Colon (tissue), 2 donors: ENCODE results near the gene ZNF507.

ENCODE experiments used
- FAIRE-seq: peaks from 2 replicates; lab custom pipeline; 2012; peaks lifted over from hg19 to GRCh38; lab: Jason Lieb, UNC
- donor health status: control.
- donor health status: control.

The ZNF507 gene

GRCh38 chr19:32345261-32346207 is at the start of gene ZNF507:
Gene ZNF507, plus strand, starts transcription at chr19:32345610. Its CDS starts 7,221 bp downstream, at chr19:32352831.
- FAIRE-seq: no peak

- no peak for FAIRE-seq
These were observed 48.7 kb upstream of the ZNF507 start for GRCh38 chr19:32296694-32297093.

- FAIRE-seq: no peak
These were observed 42.6 kb upstream of the ZNF507 start for GRCh38 chr19:32302778-32303177.

- FAIRE-seq: no peak
These were observed 42.2 kb upstream of the ZNF507 start for GRCh38 chr19:32303193-32303592.

DNA sequence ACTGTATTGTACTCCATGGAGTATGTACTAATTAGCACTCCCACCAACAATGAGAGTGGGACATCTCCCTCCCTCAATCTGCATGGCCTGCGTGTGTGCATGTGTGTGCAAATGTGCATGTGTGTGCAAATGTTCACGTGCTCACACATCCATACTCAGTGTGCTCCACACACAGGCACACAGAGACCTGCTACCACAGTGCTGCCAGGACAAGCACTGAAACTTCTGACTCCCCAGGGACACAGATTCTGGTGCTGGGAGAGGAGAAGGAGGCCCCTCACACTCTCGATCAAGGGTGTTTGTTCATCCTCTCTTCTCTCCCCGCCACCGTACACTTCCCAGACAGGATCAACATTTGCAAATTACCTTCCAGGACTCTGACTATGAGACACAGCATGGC is 37.8 kb upstream of the ZNF507 start:
- FAIRE-seq: no peak

DNA sequence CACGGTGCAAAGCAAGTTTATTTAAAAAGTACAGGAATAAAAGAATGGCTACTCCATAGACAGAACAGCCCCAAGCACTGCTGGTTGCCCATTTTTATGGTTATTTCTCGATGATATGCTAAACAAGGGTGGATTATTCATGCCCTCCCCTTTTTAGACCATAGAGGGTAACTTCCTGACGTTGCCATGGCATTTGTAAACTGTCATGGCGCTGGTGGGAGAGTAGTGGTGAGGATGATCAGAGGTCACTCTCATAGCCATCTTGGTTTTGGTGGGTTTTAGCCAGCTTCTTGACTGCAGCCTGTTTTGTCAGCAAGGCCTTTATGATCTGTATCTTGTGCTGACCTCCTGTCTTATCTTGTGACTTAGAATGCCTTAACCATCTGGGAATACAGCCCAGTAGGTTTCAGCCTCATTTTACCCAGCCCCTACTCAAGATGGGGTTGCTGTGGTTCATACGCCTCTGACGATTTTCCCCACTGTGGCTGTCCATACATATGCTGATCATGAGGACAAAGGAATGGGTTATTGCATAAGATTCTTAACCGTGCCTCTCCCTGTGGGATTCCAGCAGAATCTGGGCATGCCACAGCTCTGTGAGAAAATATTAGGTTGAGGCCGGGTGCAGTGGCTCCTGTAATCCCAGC is 36.9 kb upstream of the ZNF507 start:
- FAIRE-seq: no peak

DNA sequence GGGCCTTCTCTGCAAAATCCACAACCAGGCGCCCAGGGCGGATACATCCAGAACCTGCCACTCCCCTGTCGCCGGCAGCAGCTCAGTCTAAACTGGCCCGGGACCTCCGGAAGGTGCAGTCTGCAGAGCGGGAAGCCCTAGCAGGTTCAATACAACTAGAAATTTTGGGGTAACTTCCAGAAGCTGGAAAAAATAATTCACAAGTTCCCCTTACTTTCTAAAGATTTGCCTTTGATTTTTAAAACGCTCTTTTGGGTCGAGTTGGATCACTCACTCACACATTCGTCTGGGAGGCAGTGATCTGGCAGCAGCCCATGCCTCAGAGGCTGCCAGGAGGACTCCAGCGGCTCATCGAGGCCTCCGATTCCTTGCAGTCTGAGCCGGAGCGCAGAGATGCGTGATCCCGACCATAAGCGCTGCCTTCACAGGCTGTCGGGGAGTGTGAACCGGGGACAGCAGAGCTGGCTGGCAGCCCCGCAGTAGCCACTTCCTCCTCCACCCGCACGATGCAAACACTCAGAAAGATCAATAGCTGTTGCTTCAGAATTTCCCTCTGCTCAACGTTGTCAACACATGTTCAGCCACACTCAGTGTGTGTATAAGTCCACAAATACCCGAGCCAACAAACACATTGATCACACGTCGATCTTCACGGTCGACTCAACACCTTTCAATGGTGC is 35.6 kb upstream of the ZNF507 start:
- FAIRE-seq: no peak

DNA sequence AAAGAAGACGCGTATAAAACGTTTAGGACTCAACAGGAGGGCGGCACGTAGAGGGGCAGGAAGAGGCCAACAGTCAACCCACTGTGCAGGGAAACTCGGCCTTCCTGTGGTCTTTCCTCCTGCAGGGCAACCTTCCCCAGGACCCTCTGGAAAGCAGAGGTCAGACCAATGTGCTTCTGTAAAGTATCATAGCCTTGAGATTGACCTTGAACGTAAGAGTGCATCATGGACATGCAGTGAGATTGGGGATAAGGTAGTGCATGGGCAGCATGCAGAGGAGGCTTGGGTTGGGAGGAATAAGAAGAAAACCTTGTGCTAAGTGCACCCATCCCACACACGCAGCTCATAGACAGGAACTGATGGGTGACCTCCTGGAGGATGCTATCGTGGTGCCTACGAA is 34.0 kb upstream of the ZNF507 start:
- no peak for FAIRE-seq

DNA sequence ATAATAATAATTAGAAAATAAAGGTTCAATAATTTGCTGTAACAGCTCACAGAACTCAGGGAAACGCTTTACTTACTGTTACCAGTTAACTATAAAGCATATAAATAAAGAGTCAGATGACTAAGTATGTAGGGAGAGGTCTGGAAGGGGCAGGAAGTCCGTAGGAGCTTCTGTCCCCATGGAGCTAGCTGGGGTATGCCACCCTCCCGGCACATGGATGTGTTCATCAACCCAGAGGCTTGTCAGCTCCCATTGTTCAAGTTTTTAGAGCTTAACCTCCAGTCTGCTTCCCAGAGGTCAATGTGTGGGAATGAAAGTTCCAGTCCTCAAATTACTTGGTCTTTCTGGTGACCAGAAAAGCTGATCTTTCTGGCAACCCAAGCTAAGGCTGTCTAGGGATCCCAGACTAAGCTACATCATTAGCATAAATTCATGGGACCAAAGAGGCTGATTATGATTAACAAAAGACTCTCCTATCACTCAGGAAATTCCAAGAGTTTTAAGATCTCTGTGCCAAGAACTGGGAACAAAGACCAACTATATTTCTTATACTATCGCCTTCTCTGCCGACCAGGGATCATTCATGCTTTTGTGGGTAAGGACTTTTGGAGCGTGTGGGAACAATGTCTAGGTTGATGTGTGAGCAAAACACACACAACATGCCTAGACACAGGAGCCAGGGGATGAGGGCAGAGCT is 31.7 kb upstream of the ZNF507 start:
- no peak for FAIRE-seq

GRCh38 chr19:32316034-32316433 is 29.4 kb upstream of the ZNF507 start:
- no peak for FAIRE-seq

DNA sequence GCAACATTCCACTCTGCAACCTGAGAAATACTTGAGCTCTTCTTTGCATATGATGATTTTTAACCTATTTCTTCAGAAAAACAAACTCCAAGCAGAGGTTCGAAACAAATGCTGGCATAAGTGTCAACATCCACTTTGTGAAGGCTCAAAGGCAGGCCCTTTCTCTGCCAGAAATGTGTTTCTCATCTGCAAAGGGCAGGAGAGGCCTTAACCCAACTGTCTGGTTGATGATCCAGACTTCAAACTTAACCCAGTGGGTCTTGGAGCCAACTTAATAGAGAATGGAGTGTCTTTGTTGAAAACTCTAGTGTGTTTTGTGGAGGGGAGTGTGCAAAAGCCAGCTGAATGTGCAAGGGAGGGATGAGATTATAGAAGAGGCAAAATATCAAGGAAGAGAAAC is 28.3 kb upstream of the ZNF507 start:
- no peak for FAIRE-seq

DNA sequence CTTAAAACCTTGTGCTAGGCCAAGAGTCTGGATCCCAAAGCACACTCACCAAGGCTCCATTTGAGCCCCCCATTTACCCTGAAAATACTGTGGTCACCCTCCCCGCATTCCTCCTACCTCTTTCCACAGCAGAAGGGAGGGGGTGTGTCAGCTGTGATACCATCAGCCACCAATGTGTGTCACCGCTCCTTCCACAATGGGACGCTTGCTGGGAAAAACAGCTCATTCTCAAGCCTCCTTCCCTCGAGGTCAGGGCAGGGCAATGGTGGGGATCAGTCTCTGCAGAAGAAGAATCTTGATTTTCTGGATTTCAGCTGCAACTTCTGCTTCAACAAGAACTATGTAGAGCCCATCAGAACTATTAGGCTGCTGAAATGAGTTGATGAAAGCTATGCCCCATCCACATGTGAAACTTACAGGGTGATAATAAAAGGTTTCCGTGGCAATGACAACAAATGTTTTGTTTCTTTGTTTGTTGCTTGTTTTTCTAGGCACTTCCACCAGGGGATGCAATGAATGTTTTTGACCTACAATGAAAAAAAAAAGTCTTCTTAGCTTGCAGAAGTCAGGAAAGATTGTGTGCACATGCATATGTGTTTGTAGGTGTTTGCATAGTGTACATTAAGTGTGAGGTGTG is 26.4 kb upstream of the ZNF507 start:
- FAIRE-seq: no peak

- FAIRE-seq: no peak
These were observed 22.9 kb upstream of the ZNF507 start for GRCh38 chr19:32322541-32322940.

GRCh38 chr19:32324631-32325285 is 20.7 kb upstream of the ZNF507 start:
- FAIRE-seq: no peak

DNA sequence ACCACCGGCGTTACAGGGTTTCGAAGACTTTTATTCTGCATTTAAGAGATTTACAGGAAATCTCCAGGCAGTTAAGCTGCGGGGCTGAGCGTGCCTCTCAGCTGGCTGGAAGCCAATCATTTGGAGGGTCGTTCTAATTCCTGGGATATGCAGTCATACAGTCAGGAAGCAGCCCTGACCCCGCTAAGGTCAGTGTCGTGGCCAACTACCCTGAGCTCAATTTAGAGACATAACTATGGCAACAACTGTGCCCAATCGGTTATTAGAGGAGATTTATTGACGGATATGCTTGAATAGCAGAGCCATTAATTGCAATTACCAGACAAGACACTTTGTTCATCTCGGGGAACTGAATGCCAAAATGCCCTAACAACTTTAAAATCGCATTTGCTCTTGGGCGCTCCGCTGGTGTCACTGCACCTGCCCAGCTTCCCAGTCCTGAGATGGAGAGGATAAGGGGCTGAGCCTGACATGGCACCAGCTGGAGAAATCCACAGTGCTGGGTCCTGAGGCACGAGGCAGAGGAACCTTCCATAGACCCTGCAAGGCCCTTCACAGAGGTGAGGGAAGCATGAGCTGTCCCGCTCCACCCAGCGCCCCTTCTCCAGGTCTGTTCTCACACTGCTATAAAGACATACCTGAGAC is 15.1 kb upstream of the ZNF507 start:
- no peak for FAIRE-seq

DNA sequence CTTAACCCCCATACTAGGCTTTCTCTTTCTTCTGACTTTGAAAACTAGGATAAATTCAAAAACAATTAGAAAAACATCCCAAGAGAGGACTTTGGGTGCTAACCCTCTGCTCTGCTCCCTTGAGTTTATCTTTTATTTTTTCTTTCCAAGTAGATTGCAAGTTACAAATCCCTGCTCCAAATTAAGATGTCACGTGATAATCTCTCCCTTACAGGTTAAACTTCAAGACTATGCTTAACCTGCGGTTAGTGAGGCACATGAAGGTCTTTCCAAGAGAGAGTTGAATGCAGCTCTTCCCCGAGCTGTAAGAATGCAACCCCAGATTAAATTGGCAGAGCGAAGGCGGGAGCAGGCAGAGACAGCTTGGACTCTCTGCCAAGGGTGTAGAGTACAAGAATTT is 12.2 kb upstream of the ZNF507 start:
- FAIRE-seq: no peak

DNA sequence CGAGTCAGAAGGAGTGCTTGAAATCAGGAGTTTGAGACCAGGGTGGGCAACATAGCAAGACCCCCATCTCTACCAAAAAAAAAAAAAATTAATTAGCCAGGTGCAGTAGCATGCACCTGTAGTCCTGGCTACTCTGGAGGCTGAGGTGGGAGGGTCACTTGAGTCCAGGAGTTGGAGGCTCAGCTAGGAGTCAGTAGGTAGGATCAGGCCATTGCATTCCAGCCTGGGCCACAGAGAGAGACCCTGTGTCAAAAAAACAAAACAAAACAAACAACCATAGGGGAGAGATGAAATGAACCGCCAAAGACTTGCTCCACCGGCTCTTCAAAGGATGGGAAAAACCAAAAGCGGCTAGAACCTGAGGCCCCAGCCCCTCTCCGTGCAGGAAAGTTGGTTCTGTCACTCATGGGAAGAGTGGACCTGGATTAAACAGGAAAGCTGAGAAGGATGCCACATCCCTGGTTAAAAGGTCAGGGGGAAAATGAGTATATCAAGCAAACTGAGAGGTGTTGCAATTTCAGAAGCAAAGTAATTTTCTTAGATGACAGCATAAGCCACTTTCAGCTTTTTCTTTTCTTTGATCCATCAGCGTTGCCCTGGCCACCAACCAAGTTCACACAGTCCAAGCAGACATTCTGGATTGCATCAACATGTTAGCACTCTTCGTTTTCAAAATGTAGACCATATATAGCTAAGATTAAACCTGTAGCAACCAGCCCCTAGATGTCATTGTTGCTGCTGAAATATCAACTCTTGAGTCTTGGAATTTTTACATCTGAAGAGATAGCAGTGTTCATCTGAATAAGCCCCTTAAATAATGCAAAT is 8.9 kb upstream of the ZNF507 start:
- FAIRE-seq: no peak

GRCh38 chr19:32337084-32337808 is 8.2 kb upstream of the ZNF507 start:
- no peak for FAIRE-seq

DNA sequence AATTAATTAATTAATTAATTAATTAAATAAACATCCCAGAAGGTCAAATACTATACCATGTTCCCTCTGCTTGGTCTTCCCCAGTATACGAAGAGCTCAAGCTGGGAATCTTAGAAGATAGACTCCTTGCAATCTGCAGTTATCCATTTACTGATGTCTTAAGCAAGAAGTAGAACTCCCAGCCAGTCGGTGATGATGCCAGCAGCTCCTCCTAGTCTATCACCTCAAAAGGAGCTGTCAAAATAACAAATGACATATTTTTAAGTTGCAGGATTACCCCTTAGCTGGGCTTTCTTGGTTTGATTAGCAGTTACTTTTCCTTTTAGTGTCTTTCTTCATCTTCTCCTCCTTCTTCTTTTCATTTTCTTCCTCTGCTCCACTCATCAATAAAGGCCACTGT is 6.0 kb upstream of the ZNF507 start:
- FAIRE-seq: no peak
